KOPT-K1 (cell line): Measurements from ENCODE around the gene C1QA.

Experiments used
- H3K27ac ChIP-seq: fragments of 200-600 bp; sonication (generic); 2 replicates; pipeline ENCODE4 v1.5.1; 2016; ENCODE audit warnings: antibody characterized with exemption, mild to moderate bottlenecking, low read depth, low read length; ENCODE audit not compliant: poor library complexity, severe bottlenecking
- H3K36me3 ChIP-seq: fragments of 200-600 bp; sonication (generic); 2 replicates; pipeline ENCODE4 v1.5.1; 2017; ENCODE audit warnings: antibody characterized with exemption, mild to moderate bottlenecking, low read length, moderate library complexity; ENCODE audit not compliant: insufficient read depth
- H3K9me3 ChIP-seq: fragments of 200-600 bp; sonication (generic); 2 replicates; pipeline ENCODE4 v1.5.1; 2017; ENCODE audit warnings: antibody characterized with exemption, low read length, mild to moderate bottlenecking; ENCODE audit not compliant: insufficient read depth, poor library complexity, severe bottlenecking

C1QA gene

GRCh38 chr1:22602060-22602740, 34.2 kb upstream of the C1QA start:
- Histone ChIP-seq H3K27ac (no peak overlapping the region), H3K9me3 (no peaks in the 10 kb centered on the region), H3K36me3 (no peaks in the 10 kb centered on the region)

GRCh38 chr1:22606161-22606560, 30.3 kb upstream of the C1QA start:
- Histone ChIP-seq H3K36me3 (no peaks in the 10 kb centered on the region), H3K9me3 (no peaks in the 10 kb centered on the region), H3K27ac (no peak overlapping the region)

GRCh38 chr1:22607154-22607553, 29.3 kb upstream of the C1QA start:
- Histone ChIP-seq H3K36me3 (no peaks in the 10 kb centered on the region), H3K27ac (no peak overlapping the region)

GRCh38 chr1:22608361-22608760, 28.1 kb upstream of the C1QA start:
- H3K9me3 ChIP-seq = no peaks in the 10 kb centered on the region
- H3K27ac ChIP-seq = no peak overlapping the region
- no peaks in the 10 kb centered on the region for H3K36me3 ChIP-seq

More at GRCh38 chr1:22607154-22607553, 29.3 kb upstream of the C1QA start:
- H3K9me3 ChIP-seq = no peaks in the 10 kb centered on the region

- no peak overlapping the region for H3K27ac ChIP-seq
- no peaks in the 10 kb centered on the region for H3K36me3 ChIP-seq
Observed at GRCh38 chr1:22609291-22609690, 27.1 kb upstream of the C1QA start.

GRCh38 chr1:22611530-22611947, 24.9 kb upstream of the C1QA start:
- Histone ChIP-seq H3K36me3 (no peaks in the 10 kb centered on the region), H3K27ac (no peak overlapping the region), H3K9me3 (no peaks in the 10 kb centered on the region)

More at GRCh38 chr1:22609291-22609690, 27.1 kb upstream of the C1QA start:
- H3K9me3 ChIP-seq = no peaks in the 10 kb centered on the region

GRCh38 chr1:22612671-22613571, 23.5 kb upstream of the C1QA start:
- Histone ChIP-seq H3K27ac (no peak overlapping the region), H3K36me3 (no peaks in the 10 kb centered on the region)

GRCh38 chr1:22613572-22613918, 22.9 kb upstream of the C1QA start:
- Histone ChIP-seq H3K9me3 (no peaks in the 10 kb centered on the region), H3K27ac (no peak overlapping the region), H3K36me3 (no peaks in the 10 kb centered on the region)

More at GRCh38 chr1:22612671-22613571, 23.5 kb upstream of the C1QA start:
- no peaks in the 10 kb centered on the region for H3K9me3 ChIP-seq

- Histone ChIP-seq H3K9me3 (no peaks in the 10 kb centered on the region), H3K27ac (no peak overlapping the region), H3K36me3 (no peaks in the 10 kb centered on the region)
Observed at GRCh38 chr1:22613951-22614350, 22.5 kb upstream of the C1QA start.

- Histone ChIP-seq H3K36me3 (no peaks in the 10 kb centered on the region), H3K27ac (no peak overlapping the region), H3K9me3 (no peaks in the 10 kb centered on the region)
Observed at GRCh38 chr1:22615886-22616285, 20.5 kb upstream of the C1QA start.

- no peaks in the 10 kb centered on the region for H3K9me3 ChIP-seq
- H3K36me3 ChIP-seq = no peaks in the 10 kb centered on the region
- H3K27ac ChIP-seq = no peak overlapping the region
Observed at GRCh38 chr1:22616571-22616970, 19.9 kb upstream of the C1QA start.

- Histone ChIP-seq H3K36me3 (no peaks in the 10 kb centered on the region), H3K9me3 (no peaks in the 10 kb centered on the region), H3K27ac (no peak overlapping the region)
Observed at GRCh38 chr1:22618056-22618455, 18.4 kb upstream of the C1QA start.

- Histone ChIP-seq H3K36me3 (no peaks in the 10 kb centered on the region), H3K27ac (no peak overlapping the region), H3K9me3 (no peaks in the 10 kb centered on the region)
Observed at GRCh38 chr1:22619252-22619651, 17.2 kb upstream of the C1QA start.

GRCh38 chr1:22619798-22620197, 16.6 kb upstream of the C1QA start:
- Histone ChIP-seq H3K27ac (no peak overlapping the region), H3K9me3 (no peaks in the 10 kb centered on the region), H3K36me3 (no peaks in the 10 kb centered on the region)

GRCh38 chr1:22621761-22622160, 14.7 kb upstream of the C1QA start:
- Histone ChIP-seq H3K27ac (no peak overlapping the region), H3K9me3 (no peaks in the 10 kb centered on the region), H3K36me3 (no peaks in the 10 kb centered on the region)
